Lower leg skin (tissue), 3 donors: ENCODE data around the gene CAVIN3.

Source experiments
- CTCF ChIP-seq, 3 donors: fragments of 450-650 bp; IDR thresholded peaks; one replicate each; pipeline ENCODE4 v1.5.1; 2016; ENCODE audit warnings: antibody characterized with exemption in 3 of 3, mild to moderate bottlenecking in 3 of 3, moderate library complexity in 2 of 3
- POLR2A ChIP-seq, 2 donors: fragments of 450-650 bp; IDR thresholded peaks; one replicate each; pipeline ENCODE4 v1.6.1; 2016 to 2017; ENCODE audit warnings: antibody characterized with exemption in 2 of 2, mild to moderate bottlenecking in 1 of 2, moderate library complexity in 1 of 2

- no peak for TF ChIP-seq POLR2A (IDR thresholded peaks at IDR 0.05)
- TF ChIP-seq CTCF (IDR thresholded peaks at IDR 0.05) = no peak
Measured at GRCh38 chr11:6326985-6327384, 6.7 kb upstream of the CAVIN3 start.
